HG02798 (cell line): ENCODE results near the gene CFAP46.

Experiments used
- ATAC-seq: cut with Tn5 transposase; IDR thresholded peaks from one replicate; pipeline ENCODE4 v1.9.1; 2021; ENCODE audit warnings: mild to moderate bottlenecking; ENCODE audit not compliant: unreplicated experiment, poor library complexity

The CFAP46 gene

GRCh38 chr10:132918617-132919373 is 23.6 kb downstream of the CFAP46 start:
- no peak for ATAC-seq

GRCh38 chr10:132918264-132918616 is 24.1 kb downstream of the CFAP46 start:
- no peak for ATAC-seq

GRCh38 chr10:132916956-132917666 is 25.3 kb downstream of the CFAP46 start:
- no peak for ATAC-seq

- no peak for ATAC-seq
Measured at GRCh38 chr10:132916421-132916841, 25.9 kb downstream of the CFAP46 start.

- ATAC-seq: no peak
Measured at GRCh38 chr10:132915411-132915810, 27.0 kb downstream of the CFAP46 start.

- ATAC-seq: no peak
Measured at GRCh38 chr10:132914732-132915131, 27.6 kb downstream of the CFAP46 start.

DNA sequence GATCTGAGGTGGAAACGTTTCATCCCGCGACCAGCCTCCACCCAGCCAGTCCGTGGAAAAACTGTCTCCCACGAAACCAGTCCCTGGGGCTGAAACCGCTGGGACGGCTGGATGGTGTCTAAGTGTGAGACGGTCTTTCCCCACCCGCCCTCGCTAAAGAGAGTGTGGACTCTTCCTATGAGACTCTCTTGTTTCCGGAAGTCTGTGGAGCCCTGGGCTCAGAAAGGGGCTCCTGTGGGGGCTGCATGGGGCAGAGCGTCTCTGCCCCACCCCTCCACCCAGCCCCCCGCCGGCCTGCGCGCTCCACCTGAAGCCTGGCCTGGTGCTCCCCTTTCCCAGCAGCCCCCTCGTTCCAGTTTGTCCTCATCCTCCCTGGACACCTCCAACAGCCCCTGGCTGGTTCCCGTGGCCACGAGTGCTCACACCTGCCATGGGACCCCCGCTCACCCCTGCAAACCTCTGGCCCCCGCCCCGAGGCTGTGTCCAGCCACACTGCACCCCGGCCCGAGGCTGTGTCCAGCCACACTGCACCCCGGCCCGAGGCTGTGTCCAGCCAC is 28.7 kb downstream of the CFAP46 start:
- ATAC-seq: no peak

DNA sequence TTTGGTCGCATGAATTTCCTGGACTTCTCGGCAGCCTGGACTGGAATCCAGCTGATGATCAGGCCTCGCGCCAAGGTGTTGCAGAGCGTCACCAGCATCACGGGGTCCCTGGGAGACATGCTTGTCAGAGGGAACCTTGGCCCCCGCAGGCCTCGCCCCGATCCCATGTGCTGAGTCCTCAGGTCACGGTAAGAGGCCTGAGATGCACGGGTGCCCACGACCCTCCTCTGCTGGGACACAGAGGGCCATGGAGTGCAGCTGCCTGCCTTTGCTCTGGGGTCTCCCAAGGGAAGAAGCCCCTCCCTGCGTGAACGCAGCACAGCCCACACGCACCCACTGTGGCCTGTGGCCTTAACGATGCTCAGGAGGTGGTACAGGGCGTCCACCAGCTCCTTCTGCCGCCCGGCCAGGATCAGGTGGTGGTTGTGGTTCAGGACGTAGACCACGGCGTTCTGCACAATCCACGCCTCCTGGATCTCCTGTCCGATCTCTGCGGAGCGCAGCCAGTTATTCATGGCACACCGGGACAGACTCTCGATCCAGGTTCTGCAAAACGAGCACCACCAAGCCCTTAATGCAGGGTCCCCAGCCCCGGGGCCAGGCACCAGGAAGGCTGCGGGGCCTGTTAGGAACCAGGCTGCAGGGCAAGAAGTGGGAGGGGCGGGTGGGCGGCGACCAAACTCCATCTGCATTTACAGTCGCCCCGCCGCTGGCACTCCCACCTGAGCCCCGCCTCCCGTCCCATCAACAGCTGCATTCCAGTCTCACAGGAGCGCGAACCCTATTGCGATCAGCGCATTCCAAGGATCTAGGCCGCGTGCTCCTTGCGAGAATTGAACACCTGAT is 29.4 kb downstream of the CFAP46 start:
- ATAC-seq: no peak

GRCh38 chr10:132912225-132912712 is 30.1 kb downstream of the CFAP46 start:
- ATAC-seq: no peak

- ATAC-seq: no peak
Measured at GRCh38 chr10:132911786-132912097, 30.6 kb downstream of the CFAP46 start.

DNA sequence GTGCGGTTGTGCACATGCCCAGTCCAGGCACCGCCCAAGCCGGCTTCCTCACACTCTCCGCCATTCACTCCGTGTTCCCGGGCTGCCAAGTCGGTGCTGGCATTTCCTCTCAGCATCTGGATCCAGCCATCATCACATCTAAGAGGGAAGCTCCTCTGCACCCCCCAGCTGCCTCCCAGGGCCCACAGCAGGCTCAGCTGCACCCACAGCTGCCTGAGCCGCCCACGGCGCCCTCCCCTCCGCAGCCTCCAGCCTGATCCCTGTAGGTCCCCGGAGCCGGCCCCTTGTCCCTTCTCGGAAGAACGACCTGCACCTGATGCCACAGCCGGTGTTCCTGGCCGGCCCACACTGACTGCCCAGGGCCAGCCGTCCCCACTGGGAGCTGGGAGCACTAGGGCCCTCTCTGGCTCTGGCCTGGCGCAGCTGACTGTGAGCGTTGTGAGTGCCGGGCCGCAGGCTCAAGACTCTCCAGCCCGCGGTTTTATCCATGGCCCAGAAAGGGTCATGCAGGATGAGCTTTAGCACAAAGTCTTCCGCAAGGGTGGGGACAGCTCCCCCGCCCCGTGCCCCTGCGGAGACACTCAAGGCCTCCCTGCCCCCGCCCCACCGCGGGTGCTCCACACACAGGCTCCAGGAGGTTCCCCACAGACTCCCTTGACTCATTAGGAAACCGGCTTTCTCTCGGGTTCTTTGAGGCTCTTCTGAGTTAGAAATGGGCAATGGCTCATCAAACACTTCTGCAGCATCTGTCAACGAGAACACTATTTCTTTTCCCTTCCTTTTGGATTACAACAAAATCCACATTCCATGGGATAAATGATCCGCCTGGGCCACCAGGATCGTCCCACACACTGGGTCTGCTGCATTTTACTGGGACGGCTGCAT is 31.2 kb downstream of the CFAP46 start:
- no peak for ATAC-seq

GRCh38 chr10:132910186-132910880 is 32.0 kb downstream of the CFAP46 start:
- ATAC-seq: no peak

- no peak for ATAC-seq
Measured at GRCh38 chr10:132909491-132910071, 32.8 kb downstream of the CFAP46 start.

DNA sequence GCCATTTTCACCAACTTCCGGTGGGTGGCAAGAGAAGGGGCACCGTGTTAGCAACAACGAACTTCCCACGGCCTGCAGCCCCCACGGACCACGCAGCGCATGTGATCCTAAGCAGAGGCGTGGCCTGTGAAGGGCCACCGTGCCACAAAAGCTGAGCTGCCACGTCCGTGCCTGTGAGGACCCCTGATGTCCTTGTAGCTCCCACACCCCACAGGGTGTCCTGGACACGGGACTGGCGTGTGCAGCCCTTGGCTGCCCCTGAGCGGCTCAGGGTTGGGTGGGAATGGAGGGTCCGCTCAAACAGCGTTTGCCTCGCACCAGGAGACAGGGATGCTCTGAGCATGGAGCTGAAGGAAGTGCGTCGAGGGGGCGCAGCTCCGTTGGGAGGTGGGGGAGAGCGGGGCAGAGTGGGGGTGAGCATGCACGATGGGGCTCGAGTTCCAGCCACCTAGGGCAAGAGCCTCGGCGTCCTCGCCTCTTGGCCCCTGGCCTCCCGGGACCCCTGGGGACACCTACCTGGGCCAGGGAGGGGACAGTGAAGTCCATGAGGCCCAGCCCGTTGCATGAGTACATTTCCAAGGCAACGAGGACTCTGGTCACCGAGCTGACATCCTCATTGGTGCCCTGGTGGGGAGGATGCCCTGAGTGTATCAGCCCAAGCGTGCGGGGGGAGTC is 33.6 kb downstream of the CFAP46 start:
- no peak for ATAC-seq

DNA sequence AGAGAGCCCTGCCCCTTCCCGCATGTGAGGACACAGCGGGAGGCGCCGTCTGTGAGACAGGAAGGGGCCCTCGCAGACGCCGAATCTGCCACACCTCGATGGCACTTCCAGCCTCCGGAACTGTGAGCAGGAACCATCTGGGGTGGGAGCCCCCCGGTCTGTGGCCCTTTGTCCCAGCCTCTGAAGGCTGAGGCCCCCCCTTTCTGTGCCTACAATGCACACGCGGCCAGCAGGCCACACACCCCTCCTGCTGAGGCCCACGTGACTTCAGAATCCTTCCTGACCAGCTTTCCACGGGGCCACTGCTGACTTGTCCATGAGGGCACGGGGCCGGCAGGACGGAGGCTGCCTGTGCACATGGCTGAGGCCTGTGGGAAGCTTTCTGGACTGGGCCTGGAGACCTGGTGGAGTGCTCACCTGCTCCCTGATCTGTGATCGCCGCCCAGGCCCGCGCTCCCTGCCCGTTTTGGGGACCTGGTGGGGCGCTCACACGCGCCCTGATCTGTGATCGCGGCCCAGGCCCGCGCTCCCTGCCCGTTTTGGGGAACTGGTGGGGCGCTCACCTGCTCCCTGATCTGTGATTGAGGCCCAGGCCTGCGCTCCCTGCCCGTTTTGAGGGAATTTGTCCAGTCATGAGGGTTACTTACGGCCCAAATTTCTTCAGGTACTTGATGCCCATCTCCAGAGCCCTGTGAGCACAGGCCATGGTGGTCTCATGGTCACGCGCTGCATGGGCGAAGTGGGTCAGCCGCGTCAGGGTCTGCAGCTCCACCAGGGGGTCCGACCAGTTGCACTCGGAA is 34.3 kb downstream of the CFAP46 start:
- no peak for ATAC-seq

DNA sequence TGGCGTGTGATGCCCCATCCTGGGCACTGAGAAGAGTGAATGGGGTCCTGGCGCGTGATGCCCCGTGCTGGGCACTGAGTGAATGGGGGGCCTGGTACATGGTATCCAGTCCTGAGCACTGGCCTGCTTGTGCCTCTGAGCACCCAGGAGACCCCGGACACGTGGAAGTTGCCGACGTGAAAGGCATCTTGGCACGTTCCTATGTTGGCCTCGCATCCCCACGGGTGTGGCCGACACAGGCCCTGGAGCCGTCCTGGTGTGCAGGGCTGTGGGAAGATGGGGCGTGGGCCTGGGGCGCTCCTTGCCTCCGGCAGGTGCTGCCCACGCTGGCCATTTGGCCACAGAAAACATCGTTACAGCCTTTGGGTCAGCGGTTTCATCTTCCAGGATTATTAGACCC is 35.5 kb downstream of the CFAP46 start:
- ATAC-seq: no peak

DNA sequence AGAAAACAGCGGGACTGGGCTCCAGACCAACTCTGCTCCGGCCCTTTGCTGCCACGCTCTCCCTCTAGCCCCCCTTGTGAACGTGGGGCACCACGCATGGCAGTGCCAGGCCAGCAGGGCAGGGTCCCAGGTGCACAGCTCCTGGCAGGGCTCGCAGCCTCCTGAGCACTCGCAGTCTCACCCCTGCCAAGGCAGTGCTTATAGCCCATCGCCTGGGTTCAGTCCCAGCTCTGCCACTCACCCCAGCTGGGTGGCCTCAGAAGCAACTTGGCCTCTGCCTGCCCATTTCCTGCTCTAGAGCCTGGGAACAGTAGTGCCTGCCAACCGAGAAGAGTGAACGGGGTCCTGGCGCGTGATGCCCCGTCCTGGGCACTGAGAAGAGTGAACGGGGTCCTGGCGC is 36.3 kb downstream of the CFAP46 start:
- no peak for ATAC-seq

DNA sequence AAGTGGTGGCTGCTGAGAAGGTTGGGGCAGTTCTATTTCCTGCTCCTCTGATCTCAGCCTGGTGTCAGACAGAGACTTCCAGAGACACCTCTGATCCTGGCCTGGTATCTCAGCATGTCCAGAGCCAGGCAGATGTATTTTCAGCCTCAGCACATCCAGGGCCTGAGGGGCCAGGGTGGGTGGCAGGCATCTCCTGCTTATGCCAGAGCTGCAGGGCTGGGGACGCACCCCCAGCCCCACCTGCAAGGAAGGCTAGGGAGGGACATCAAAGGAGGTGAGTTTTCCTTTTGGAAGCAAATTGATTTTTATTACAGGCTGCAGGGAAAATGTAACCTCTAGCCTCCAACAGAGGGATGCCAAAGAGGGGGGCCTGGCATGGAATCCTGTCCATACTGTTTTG is 36.7 kb downstream of the CFAP46 start:
- no peak for ATAC-seq
